ENCODE measurements around the gene ERBIN.
"Not testable (repeated sequence)": the region's sequence is repeated elsewhere in the genome, so short reads cannot be mapped to it uniquely, and the experiment has no call there.

The ERBIN gene

GRCh38 chr5:65916066-65916465 is 10.3 kb upstream of the ERBIN start:
- no peak for DNase-seq

GRCh38 chr5:65916636-65917035 is 9.7 kb upstream of the ERBIN start:
- no peak for DNase-seq

DNA sequence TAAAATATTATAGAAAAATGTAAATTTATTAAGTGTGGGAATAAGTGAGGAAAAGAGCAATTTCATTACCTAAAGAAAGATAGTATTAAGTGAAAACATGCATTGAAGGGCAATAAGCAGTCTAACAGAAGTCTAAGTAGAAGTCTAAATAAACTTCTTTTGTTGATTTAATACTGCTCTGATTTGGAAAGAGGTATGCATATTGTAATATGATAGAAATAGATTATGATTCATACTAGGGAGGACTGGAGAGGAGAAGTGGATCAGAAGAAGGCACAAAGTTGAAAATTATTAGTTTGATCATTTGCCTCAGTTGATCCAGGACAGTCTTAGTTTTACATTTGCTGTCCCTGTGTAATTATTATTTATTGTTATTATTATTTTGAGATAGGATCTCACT is 6.6 kb upstream of the ERBIN start:
- no peak for DNase-seq

DNA sequence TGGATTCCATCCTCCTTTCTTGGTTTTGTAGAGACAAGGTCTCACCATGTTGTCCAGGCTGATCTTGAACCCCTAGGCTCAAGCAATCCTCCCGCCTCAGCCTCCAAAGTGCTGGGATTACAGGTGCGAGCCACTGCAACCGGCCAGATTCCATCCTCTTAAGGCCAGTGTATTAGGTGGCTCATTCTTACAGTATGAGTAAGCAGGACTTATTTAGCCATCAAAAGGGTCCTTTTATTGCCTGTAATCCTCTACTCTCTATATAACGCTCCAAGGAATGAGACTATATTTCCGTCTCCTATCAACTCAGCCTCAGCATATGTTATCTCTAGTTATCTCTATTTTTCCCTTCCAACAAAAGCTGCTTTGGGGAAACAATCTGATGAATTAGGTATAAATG is 3.0 kb upstream of the ERBIN start:
- no peak for DNase-seq

DNA sequence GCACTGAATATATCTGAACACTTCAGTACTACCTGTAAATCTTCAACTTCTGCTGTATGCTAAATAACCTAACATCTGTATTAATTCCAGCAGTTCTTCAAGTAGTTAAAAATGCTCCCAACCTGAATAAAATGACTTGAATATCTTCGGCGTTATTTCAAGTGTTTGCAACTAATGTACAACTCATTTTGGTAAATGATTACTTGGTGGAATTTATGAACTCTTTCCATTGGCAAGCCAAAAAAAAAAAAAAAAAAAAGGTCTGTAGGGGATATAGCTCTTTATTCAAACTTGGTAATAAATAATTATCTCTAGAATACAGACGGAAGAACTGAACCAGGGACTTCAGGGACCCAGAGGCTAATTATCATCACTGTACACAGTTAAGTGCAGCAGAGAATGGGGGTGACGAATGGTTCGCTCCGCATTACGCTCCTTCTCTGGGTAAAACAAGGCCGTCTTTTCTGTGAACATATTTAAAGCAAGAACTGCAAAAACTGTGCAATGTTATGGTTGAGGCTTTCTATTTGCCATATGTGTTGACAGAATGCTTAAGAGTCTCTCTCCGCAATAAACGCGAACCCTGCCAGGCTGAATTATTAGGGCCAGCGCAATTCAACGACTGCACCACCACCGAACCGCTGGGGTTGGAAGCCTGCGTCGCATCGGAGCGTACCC is 1.9 kb upstream of the ERBIN start:
- DNase-seq: no peak

DNA sequence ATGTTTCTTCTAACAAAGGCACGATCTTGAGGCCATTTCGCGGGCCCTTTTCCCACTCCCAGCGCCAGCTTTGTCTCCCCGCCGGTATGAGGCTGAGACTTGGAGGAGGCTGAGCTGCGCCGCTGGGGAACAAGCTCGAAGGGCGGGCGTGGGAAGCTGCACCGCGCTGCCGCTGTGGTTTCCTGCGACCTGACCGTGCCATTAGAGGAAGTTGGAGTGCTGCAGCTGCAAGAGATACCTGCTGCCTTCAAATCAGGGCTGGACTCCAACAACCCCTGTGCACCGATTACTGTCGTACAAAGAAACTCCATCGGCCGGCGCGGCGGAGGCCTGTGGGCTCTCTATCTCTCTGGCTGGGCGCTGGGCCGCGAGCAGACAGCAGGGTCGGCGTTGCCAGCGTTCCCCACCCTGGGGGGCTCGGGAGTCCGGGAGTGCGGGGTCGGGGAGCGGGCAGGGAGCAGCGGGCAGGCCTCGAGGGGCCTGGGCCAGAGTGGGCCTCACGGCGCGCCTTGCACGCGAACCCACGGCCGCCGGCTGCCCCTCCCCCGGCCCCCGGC is 1.3 kb upstream of the ERBIN start:
- DNase-seq: peak; percentile 74

GRCh38 chr5:65925601-65926275 is 637 bp upstream of the ERBIN start:
- DNase-seq: peak; percentile 77

DNA sequence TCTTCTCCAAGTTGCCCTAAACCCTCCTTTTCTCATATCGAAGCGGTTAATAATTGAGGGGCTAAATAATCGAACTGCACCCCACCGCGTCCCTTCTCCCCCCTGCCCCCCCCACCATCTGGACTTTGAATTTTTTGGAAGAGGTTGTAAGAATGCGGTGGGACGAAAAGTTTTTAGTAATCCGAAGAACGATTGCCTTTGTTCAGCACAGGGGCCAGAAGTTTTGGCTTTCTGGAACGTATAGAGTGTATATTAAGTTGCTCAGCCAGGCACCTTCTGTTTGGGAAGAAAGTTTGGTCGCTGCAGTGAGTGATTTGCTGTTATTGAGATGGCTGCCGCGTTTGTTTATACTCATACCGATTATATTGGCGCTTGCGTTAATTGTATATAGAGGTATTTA is 518 bp downstream of the ERBIN start:
- DNase-seq: peak; percentile 8

GRCh38 chr5:65927503-65928321 is 1.3 kb downstream of the ERBIN start:
- DNase-seq: peak; percentile 60

GRCh38 chr5:65928322-65928752 is 2.0 kb downstream of the ERBIN start:
- no peak for DNase-seq

- DNase-seq: no peak
Measured at GRCh38 chr5:65928860-65929259, 2.5 kb downstream of the ERBIN start.

DNA sequence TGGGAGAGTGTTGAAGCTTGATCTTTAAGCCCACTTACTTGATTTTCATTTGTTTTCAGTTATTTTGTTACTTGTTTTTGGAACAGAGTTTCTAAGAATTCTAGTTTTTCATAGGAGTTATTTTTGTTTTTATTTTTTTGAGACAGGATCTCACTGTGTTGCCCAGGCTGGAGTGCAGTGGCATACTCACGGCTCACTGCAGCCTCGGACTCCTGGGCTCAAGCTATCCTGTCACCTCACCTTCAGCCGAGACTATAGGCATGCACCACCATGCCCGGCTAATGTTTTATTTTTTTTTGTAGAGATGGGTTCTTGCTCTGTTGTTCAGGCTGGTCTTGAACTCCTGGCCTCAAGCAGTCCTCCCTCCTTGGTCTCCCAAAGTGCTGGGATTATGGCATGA is 6.3 kb downstream of the ERBIN start:
- no peak for DNase-seq

GRCh38 chr5:65933295-65933694 is 6.9 kb downstream of the ERBIN start:
- no peak for DNase-seq

DNA sequence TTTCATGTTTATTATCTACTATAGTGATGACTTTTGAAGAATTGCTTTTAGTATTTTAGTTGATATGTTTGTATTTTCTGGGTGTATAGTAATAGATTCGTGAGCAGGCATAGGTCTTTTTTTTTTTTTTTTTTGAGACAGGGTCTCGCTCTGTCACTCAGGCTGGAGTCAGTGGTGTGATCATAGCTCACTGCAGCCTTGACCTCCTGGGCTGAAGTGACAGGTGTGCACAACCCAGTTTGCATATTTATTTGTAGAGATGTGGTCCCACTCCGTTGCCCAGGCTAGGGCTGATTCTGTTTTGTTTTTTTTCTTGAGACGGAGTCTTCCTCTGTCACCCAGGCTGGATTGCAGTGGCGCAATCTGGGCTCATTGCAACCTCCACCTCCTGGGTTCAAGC is 11.9 kb downstream of the ERBIN start:
- no peak for DNase-seq

GRCh38 chr5:65943771-65944170 is 17.4 kb downstream of the ERBIN start:
- DNase-seq: no peak

DNA sequence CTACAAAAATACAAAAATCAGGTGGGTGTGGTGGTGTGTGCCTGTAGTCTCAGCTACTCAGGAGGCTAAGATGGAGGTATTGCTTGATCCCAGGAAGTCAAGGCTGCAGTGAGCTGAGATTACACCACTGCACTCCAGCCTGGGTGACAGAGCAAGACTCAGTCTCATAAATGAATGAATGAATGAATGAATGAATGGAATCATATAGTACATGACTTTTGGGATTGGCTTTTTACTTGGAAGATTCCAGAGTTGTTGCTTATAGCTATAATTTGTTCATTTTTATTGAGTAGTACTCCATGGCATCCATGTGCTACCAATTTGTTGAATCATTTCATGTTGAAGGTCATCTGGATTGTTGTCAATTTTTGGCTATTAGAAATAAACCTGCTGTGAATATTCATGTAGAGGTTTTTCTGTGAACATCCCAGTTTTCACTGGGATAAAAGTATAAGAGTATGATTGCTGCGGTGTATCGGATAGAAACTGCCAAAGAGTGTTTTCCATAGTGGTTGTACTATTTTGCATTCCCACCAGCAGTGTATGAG is 19.9 kb downstream of the ERBIN start:
- no peak for DNase-seq

GRCh38 chr5:65948115-65948747 is 21.9 kb downstream of the ERBIN start:
- DNase-seq: no peak

- no peak for DNase-seq
Measured at GRCh38 chr5:65951330-65951729, 25.0 kb downstream of the ERBIN start.

DNA sequence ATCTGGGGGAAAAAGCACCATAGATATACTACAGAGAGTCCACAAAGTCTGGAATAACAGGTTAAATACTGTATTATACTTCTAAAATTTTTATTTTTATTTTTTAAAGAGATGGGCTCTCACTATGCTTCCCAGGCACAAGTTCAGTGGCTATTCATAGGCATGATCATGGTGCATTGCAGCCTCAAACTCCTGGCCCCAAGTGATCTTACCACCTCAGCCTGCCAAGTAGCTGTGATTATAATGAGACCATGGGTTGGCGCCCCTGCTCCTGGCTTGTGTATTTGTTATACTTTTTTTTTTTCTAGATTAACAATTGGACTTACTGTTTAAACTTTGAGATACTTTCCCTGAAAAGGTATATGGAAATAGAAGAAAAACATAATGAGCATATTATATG is 25.9 kb downstream of the ERBIN start:
- DNase-seq: no peak

DNA sequence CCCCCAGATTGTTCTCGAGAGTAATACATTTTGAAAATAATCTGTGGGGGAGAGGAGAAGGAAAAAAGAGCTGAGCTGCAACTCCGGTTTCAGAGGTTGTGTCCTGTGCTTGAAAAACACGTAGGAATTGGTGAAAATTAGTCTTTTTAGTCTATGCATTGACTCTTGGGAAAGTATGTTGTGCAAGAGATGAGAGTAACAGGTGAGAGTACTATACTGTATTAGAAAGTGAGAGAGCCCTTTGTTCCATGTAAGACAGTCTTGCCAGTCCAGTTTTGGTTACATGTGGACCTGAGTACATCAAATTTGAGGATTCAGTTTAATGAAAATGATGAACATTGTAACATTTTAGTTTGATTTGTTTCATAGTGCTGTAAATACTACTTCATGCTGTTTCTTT is 27.8 kb downstream of the ERBIN start:
- no peak for DNase-seq

DNA sequence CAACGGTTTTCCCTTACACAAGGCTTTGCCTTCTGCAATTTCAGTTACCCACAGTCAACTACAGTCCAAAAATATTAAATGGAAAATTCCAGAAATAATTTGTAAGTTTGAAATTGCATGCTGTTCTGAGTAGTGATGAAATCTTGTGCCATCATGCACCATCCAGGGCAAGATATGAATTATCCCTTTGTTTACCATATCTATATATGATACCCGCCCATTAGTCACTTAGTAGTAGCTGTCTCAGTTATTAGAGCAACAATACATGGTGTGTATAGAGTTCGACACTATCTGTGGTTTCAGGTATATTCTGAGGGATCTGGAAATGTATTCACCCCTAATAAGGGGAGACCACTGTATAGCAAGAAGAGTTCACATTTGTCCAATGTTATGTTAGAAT is 29.4 kb downstream of the ERBIN start:
- DNase-seq: no peak

DNA sequence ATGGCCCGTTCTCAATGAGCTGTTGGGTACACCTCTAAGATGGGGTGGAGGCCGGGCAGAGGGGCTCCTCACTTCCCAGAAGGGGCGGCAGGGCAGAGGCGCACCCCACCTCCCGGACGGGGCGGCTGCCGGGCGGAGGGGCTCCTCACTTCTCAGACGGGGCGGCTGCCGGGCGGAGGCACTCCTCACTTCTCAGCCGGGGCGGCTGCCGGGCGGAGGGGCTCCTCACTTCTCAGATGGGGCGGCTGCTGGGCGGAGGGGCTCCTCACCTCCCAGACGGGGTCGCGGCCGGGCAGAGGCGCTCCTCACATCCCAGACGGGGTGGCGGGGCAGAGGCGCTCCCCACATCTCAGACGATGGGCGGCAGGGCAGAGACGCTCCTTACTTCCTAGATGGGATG is 31.3 kb downstream of the ERBIN start:
- DNase-seq: not testable (repeated sequence)

DNA sequence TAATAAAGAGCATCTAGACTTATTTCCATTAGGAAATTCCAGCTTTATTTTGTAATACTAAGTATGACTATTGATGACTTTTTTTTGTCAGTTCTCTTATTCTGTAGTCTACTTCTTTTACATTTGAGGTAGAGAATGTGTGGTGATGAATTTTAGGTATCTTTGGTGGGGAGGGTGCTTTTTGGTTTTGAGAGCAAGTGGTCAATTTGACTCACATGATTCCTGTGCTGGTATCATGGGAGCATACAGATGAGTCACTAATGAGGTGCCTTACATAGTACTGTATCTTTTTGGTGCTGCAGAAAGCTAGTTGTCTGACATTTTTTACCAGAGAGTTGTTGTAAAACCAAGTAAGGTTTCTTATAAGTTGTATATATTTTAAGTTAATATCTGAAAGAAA is 35.3 kb downstream of the ERBIN start:
- DNase-seq: peak; percentile 60
